Measurements from ENCODE around the gene DCDC2. TPM values are rescaled to one million over a fixed set of nuclear protein-coding genes. Genes with fewer than 3 reads are reported as not detected.

DCDC2 gene
- total RNA-seq, 1 experiment from 2014 or later: 191 TPM

DNA sequence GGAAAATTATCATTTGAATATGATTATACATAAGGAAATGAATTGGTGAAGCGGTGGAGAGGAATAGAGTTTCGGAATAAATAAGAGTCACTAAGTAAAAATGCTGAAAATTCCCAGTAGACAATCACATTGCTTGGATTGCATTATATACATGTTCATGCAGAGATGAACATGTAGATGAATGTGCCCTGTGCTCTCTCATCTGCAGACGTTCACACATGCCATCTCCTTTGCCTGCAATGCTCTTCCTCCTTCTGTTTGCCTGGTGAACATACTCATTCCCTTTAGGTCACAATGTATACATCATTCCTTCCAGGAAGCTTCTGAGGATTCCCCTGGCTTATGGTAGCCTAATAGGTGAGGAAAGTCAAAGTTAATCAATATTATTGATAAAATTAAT lies 17.9 kb downstream of the DCDC2 start:
- no peaks in the 10 kb centered on the region for H3K27me3 Mint-ChIP-seq (ENCODE audit: insufficient read depth, unreplicated experiment)
- H3K9me3 Mint-ChIP-seq (ENCODE audit: unreplicated experiment): peaks cover 29% of the 10 kb centered on the region
- Histone ChIP-seq H3K27me3 (replicated peaks; ENCODE audit: control insufficient read depth, insufficient read depth, low read length) (no peaks in the 10 kb centered on the region), H3K36me3 (ENCODE audit: control insufficient read depth, insufficient read depth, low read length) (peaks cover 8% of the 10 kb centered on the region), H3K4me3 (ENCODE audit: low read depth, low read length) (no peak overlapping the region), H3K4me1 (peaks cover 38% of the 10 kb centered on the region), H3K9me3 (peaks cover 17% of the 10 kb centered on the region)
- H3K27ac Mint-ChIP-seq (ENCODE audit: unreplicated experiment): no peak overlapping the region
- intact Hi-C loops (cut with micrococcal nuclease; ENCODE audit: unreplicated experiment): no loop called here
- BruUV-seq (replicated peaks): no TSS peak
- ChIA-PET POLR2A (no interaction called here), CTCF (interaction anchor here (1.5 kb wide), 1 partner anchor 20 kb away, joined by 4 read pairs; no protein-coding TSS in a partner anchor)
- DNase-seq: no peak
- TF ChIP-seq, protein P1, sequence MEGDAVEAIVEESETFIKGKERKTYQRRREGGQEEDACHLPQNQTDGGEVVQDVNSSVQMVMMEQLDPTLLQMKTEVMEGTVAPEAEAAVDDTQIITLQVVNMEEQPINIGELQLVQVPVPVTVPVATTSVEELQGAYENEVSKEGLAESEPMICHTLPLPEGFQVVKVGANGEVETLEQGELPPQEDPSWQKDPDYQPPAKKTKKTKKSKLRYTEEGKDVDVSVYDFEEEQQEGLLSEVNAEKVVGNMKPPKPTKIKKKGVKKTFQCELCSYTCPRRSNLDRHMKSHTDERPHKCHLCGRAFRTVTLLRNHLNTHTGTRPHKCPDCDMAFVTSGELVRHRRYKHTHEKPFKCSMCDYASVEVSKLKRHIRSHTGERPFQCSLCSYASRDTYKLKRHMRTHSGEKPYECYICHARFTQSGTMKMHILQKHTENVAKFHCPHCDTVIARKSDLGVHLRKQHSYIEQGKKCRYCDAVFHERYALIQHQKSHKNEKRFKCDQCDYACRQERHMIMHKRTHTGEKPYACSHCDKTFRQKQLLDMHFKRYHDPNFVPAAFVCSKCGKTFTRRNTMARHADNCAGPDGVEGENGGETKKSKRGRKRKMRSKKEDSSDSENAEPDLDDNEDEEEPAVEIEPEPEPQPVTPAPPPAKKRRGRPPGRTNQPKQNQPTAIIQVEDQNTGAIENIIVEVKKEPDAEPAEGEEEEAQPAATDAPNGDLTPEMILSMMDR (IDR thresholded peaks at IDR 0.05; ENCODE audit: insufficient read depth in 1 of 2, low read depth in 1 of 2, low read length in 1 of 2, severe bottlenecking in 1 of 2, unreplicated experiment in 1 of 2): no peak
- peaks cover 97% of the 10 kb centered on the region for H3K36me3 Mint-ChIP-seq (ENCODE audit: insufficient read depth, unreplicated experiment)
- no peak overlapping the region for H3K4me3 Mint-ChIP-seq (ENCODE audit: unreplicated experiment)
- H3K4me1 Mint-ChIP-seq (ENCODE audit: low read depth, unreplicated experiment): peaks cover 53% of the 10 kb centered on the region

DNA sequence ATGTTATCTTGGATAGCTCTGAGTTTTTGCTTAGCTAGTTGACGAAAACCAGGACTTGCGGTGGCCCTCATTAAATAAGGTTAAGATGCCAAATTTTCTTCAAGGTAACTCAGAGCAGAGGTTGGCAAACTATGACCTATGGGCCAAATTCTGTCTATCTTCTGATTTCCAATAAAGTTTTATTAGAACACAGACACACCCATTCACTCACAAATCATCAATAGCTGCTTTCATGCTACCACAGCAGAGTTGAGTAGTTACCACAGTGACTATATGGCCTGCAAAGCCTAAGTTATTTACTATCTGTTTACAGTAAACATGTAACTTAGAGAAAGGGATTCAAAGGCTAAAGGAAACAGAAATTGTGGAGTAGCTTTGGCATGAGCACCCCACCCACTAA lies 23.6 kb downstream of the DCDC2 start:
- peaks cover 60% of the 10 kb centered on the region for H3K4me1 Mint-ChIP-seq (ENCODE audit: low read depth, unreplicated experiment)

DNA sequence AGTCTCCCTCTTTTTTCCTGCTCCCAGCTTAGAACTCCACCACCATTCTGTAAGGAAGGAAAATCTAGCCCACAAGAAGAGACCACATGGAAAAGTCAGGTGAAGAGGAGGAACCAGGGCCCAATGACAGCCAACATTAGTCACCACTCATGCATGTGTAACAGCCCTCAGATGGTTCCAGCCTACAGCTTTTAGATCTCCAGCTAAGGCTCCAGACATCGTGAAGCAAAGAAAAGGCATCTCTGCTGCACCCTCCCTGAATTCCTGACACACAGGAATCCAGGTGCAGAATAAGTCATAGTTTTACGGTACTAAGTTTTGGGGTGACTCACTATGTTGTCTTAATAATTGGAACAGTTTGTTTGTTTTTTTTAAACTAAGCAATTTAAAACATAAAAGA lies 25.5 kb downstream of the DCDC2 start:
- Mint-ChIP-seq H3K4me3 (ENCODE audit: unreplicated experiment) (peak overlapping the region; percentile 58), H3K4me1 (ENCODE audit: low read depth, unreplicated experiment) (peaks cover 53% of the 10 kb centered on the region), H3K9me3 (ENCODE audit: unreplicated experiment) (peaks cover under 1% of the 10 kb centered on the region), H3K27ac (ENCODE audit: unreplicated experiment) (peak overlapping the region; percentile 89), H3K36me3 (ENCODE audit: insufficient read depth, unreplicated experiment) (peaks cover 81% of the 10 kb centered on the region), H3K27me3 (ENCODE audit: insufficient read depth, unreplicated experiment) (no peaks in the 10 kb centered on the region)
- ChIA-PET POLR2A (interaction anchor here (1.2 kb wide), 1 partner anchor 19 kb away, joined by 4 read pairs; no protein-coding TSS in a partner anchor), CTCF (interaction anchor here (1.0 kb wide), 1 partner anchor 49 kb away, joined by 3 read pairs; no protein-coding TSS in a partner anchor)
- Histone ChIP-seq H3K36me3 (ENCODE audit: control insufficient read depth, insufficient read depth, low read length) (no peaks in the 10 kb centered on the region; the same call in 1 of the 2 replicates), H3K4me1 (peaks cover 73% of the 10 kb centered on the region), H3K27me3 (replicated peaks; ENCODE audit: control insufficient read depth, insufficient read depth, low read length) (no peaks in the 10 kb centered on the region), H3K9me3 (no peaks in the 10 kb centered on the region), H3K4me3 (ENCODE audit: low read depth, low read length) (no peak overlapping the region)
- intact Hi-C loops (cut with micrococcal nuclease; ENCODE audit: unreplicated experiment): no loop called here
- TF ChIP-seq, protein P1 (IDR thresholded peaks at IDR 0.05; ENCODE audit: insufficient read depth in 1 of 2, low read depth in 1 of 2, low read length in 1 of 2, severe bottlenecking in 1 of 2, unreplicated experiment in 1 of 2): no peak
- BruUV-seq (replicated peaks): no TSS peak
- peak; percentile 51 for DNase-seq

More for the DNA sequence above, 23.6 kb downstream of the DCDC2 start:
- TF ChIP-seq, protein P1 (IDR thresholded peaks at IDR 0.05; ENCODE audit: insufficient read depth in 1 of 2, low read depth in 1 of 2, low read length in 1 of 2, severe bottlenecking in 1 of 2, unreplicated experiment in 1 of 2): no peak
- Histone ChIP-seq H3K27me3 (replicated peaks; ENCODE audit: control insufficient read depth, insufficient read depth, low read length) (no peaks in the 10 kb centered on the region), H3K4me3 (ENCODE audit: low read depth, low read length) (no peak overlapping the region), H3K36me3 (ENCODE audit: control insufficient read depth, insufficient read depth, low read length) (peaks cover 4% of the 10 kb centered on the region), H3K9me3 (0 out of 2 replicates have a peak, but pooled peaks cover 4% of the 10 kb centered on the region), H3K4me1 (peaks cover 56% of the 10 kb centered on the region)
- ChIA-PET POLR2A (no interaction called here), CTCF (no interaction called here)
- intact Hi-C loops (cut with micrococcal nuclease; ENCODE audit: unreplicated experiment): no loop called here
- peaks cover 88% of the 10 kb centered on the region for H3K36me3 Mint-ChIP-seq (ENCODE audit: insufficient read depth, unreplicated experiment)
- H3K4me3 Mint-ChIP-seq (ENCODE audit: unreplicated experiment): no peak overlapping the region
- H3K9me3 Mint-ChIP-seq (ENCODE audit: unreplicated experiment): peaks cover 20% of the 10 kb centered on the region
- H3K27me3 Mint-ChIP-seq (ENCODE audit: insufficient read depth, unreplicated experiment): no peaks in the 10 kb centered on the region
- peak overlapping the region; percentile 66 for H3K27ac Mint-ChIP-seq (ENCODE audit: unreplicated experiment)
- DNase-seq: no peak
- BruUV-seq (replicated peaks): no TSS peak

Measured in Caco-2 (cell line).